ENCODE measurements around the gene MAPKAP1.

DNA sequence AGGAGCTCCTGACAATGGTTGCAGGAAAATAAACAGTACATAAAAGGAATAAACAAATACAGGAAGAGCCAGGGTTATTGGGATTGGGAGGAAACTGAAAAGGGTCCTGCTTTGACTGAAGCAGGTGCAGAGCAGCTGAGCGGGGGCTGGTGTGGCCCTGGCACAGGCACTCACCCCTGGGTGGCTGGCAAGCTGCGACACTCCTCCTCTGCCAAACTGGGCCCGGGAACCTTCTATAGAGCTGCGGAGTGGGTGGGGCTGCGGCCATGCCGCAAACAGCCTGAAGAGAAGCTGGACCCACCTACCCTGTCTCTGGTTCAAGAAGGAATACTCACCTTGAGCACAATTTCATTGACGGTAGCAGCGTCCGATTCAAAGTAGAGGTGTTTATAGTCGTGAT lies 262.8 kb downstream of the MAPKAP1 start:
- TF ChIP-seq, protein P1, sequence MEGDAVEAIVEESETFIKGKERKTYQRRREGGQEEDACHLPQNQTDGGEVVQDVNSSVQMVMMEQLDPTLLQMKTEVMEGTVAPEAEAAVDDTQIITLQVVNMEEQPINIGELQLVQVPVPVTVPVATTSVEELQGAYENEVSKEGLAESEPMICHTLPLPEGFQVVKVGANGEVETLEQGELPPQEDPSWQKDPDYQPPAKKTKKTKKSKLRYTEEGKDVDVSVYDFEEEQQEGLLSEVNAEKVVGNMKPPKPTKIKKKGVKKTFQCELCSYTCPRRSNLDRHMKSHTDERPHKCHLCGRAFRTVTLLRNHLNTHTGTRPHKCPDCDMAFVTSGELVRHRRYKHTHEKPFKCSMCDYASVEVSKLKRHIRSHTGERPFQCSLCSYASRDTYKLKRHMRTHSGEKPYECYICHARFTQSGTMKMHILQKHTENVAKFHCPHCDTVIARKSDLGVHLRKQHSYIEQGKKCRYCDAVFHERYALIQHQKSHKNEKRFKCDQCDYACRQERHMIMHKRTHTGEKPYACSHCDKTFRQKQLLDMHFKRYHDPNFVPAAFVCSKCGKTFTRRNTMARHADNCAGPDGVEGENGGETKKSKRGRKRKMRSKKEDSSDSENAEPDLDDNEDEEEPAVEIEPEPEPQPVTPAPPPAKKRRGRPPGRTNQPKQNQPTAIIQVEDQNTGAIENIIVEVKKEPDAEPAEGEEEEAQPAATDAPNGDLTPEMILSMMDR (IDR thresholded peaks at IDR 0.05; ENCODE audit: low read length): no peak
- TF ChIP-seq EZH2 (IDR thresholded peaks at IDR 0.05; ENCODE audit: borderline replicate concordance, low read length): no peak
